ENCODE results near the gene DIP2C. TPM values are rescaled to one million over a fixed set of nuclear protein-coding genes. Genes with fewer than 3 reads are reported as not detected.

The DIP2C gene
- total RNA-seq, 1 experiment from 2014 or later, result 1.6 TPM

- no peak for DNase-seq (ENCODE audit: low spot score)
Measured at GRCh38 chr10:571688-572451, 117.6 kb downstream of the DIP2C start.

- no peak for DNase-seq (ENCODE audit: low spot score)
Measured at GRCh38 chr10:571166-571565, 118.3 kb downstream of the DIP2C start.

GRCh38 chr10:570628-571163, 118.8 kb downstream of the DIP2C start:
- no peak for DNase-seq (ENCODE audit: low spot score)

- no peak for DNase-seq (ENCODE audit: low spot score)
Measured at GRCh38 chr10:569961-570627, 119.4 kb downstream of the DIP2C start.

- no peak for DNase-seq (ENCODE audit: low spot score)
Measured at GRCh38 chr10:568848-569247, 120.6 kb downstream of the DIP2C start.

GRCh38 chr10:567869-568268, 121.6 kb downstream of the DIP2C start:
- no peak for DNase-seq (ENCODE audit: low spot score)

GRCh38 chr10:566241-566885, 123.1 kb downstream of the DIP2C start:
- DNase-seq (ENCODE audit: low spot score), result no peak

- no peak for DNase-seq (ENCODE audit: low spot score)
Measured at GRCh38 chr10:565676-566075, 123.8 kb downstream of the DIP2C start.

GRCh38 chr10:565146-565545, 124.3 kb downstream of the DIP2C start:
- no peak for DNase-seq (ENCODE audit: low spot score)

- no peak for DNase-seq (ENCODE audit: low spot score)
Measured at GRCh38 chr10:563827-564226, 125.6 kb downstream of the DIP2C start.

GRCh38 chr10:562142-562541, 127.3 kb downstream of the DIP2C start:
- no peak for DNase-seq (ENCODE audit: low spot score)

GRCh38 chr10:561721-562120, 127.7 kb downstream of the DIP2C start:
- DNase-seq (ENCODE audit: low spot score), result no peak

GRCh38 chr10:560314-560992, 129.0 kb downstream of the DIP2C start:
- no peak for DNase-seq (ENCODE audit: low spot score)

- no peak for DNase-seq (ENCODE audit: low spot score)
Measured at GRCh38 chr10:559767-560047, 129.8 kb downstream of the DIP2C start.

GRCh38 chr10:558891-559766, 130.3 kb downstream of the DIP2C start:
- DNase-seq (ENCODE audit: low spot score), result no peak

GRCh38 chr10:558364-558763, 131.1 kb downstream of the DIP2C start:
- no peak for DNase-seq (ENCODE audit: low spot score)

- peak; percentile 3 for DNase-seq (ENCODE audit: low spot score)
Measured at GRCh38 chr10:557792-558328, 131.6 kb downstream of the DIP2C start.

- DNase-seq (ENCODE audit: low spot score), result no peak
Measured at GRCh38 chr10:556971-557637, 132.4 kb downstream of the DIP2C start.

- no peak for DNase-seq (ENCODE audit: low spot score)
Measured at GRCh38 chr10:555682-556350, 133.7 kb downstream of the DIP2C start.

GRCh38 chr10:555281-555680, 134.2 kb downstream of the DIP2C start:
- no peak for DNase-seq (ENCODE audit: low spot score)

All from HT-29 (cell line).